Breast epithelium (tissue), 4 donors: ENCODE results near the gene ANKRD30B. TPM values are rescaled to one million over a fixed set of nuclear protein-coding genes. Genes with fewer than 3 reads are reported as not detected.
"Not testable (repeated sequence)": the region's sequence is repeated elsewhere in the genome, so short reads cannot be mapped to it uniquely, and the experiment has no call there.

Experiments
- DNase-seq, 2 donors: peaks; one replicate each; pipeline ENCODE4 v3.0.0-alpha.2; 2019; ENCODE audit warnings: low spot score in 2 of 2
- H3K27ac ChIP-seq, 2 donors: fragments of 200-600 bp; sonication (generic) in 1 of 2; one replicate each; pipeline ENCODE4 v1.5.1; 2016 to 2019; ENCODE audit warnings: mild to moderate bottlenecking in 1 of 2
- H3K27me3 ChIP-seq, 2 donors: fragments of 200-600 bp; sonication (generic) in 1 of 2; one replicate each; pipeline versions ENCODE4 v1.5.1 to v1.6.0; 2017 to 2019; ENCODE audit warnings: control low read depth in 1 of 2, mild to moderate bottlenecking in 1 of 2
- H3K36me3 ChIP-seq: fragments of 200-600 bp; one replicate; pipeline ENCODE4 v1.5.1; 2019
- H3K4me1 ChIP-seq, 2 donors: fragments of 200-600 bp; sonication (generic); one replicate each; pipeline ENCODE4 v1.5.1; 2016 to 2019; ENCODE audit warnings: control low read depth in 1 of 2
- H3K4me3 ChIP-seq, 3 donors: fragments of 200-600 bp; sonication (generic); 1 replicate in 2 of 3; 2 replicates in 1 of 3; pipeline ENCODE4 v1.5.1; 2016 to 2019; ENCODE audit warnings: mild to moderate bottlenecking in 3 of 3, moderate library complexity in 2 of 3
- H3K9me3 ChIP-seq, 2 donors: fragments of 200-600 bp; sonication (generic) in 1 of 2; one replicate each; pipeline ENCODE4 v1.5.1; 2016 to 2019; ENCODE audit warnings: control low read depth in 1 of 2
- POLR2A ChIP-seq: fragments of 450-650 bp; IDR thresholded peaks from one replicate; pipeline ENCODE4 v1.6.1; 2016; ENCODE audit warnings: antibody characterized with exemption, mild to moderate bottlenecking, moderate library complexity
- POLR2AphosphoS5 ChIP-seq, 3 donors: sonication (generic); formaldehyde crosslinking; IDR thresholded peaks; one replicate each; pipeline ENCODE4 v1.6.1; 2017; ENCODE audit warnings: antibody characterized with exemption in 3 of 3
- intact Hi-C: fragments of 100-400 bp; cut with DNase I; formaldehyde crosslinking; loops from one replicate; pipeline ENCODE4 v1.15.1; 2023; ENCODE audit warnings: low total_unique reads
- total RNA-seq, 3 donors: library from RNA; depleted of rRNA; stranded (reverse); fragments of >200 nt; gene quantifications; one replicate each; pipeline ENCODE4 v1.1.0, GENCODE V29; 2016
- TF ChIP-seq, protein P1 (sequence below), 3 donors: fragments of 450-650 bp; IDR thresholded peaks; one replicate each; pipeline ENCODE4 v1.5.1; 2016 to 2017; ENCODE audit warnings: antibody characterized with exemption in 3 of 3, mild to moderate bottlenecking in 3 of 3, moderate library complexity in 3 of 3

ANKRD30B gene
- total RNA-seq, 3 donors from 2014 or later, result 11.0 to 11.5 TPM; not detected in 1

DNA sequence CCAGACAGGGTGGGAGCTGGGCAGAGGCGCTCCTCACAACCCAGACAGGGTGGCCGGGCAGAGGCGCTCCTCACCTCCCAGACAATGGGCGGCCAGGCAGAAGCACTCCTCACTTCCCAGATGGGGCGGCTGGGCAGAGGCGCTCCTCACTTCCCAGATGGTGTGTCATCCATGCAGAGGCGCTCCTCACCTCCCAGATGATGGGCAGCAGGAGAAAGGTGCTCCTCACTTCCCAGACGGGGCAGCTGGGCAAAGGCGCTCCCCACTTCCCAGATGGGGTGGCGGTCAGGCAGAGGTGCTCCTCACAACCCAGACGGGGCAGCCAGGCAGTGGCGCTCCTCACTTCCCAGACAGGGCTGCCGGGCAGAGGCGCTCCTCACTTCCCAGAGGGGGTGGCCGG is 112.0 kb downstream of the ANKRD30B start:
- H3K4me3 ChIP-seq, H3K4me1 ChIP-seq, H3K27me3 ChIP-seq, H3K36me3 ChIP-seq, H3K27ac ChIP-seq, intact Hi-C loops, H3K9me3 ChIP-seq, DNase-seq: not testable (repeated sequence)

GRCh38 chr18:14866426-14866825 is 118.5 kb downstream of the ANKRD30B start:
- H3K27me3 ChIP-seq, H3K9me3 ChIP-seq, H3K4me1 ChIP-seq, H3K4me3 ChIP-seq, H3K27ac ChIP-seq, H3K36me3 ChIP-seq, intact Hi-C loops, DNase-seq: not testable (repeated sequence)

- H3K36me3 ChIP-seq, H3K27me3 ChIP-seq, intact Hi-C loops, H3K27ac ChIP-seq, H3K4me3 ChIP-seq, H3K9me3 ChIP-seq, DNase-seq, H3K4me1 ChIP-seq: not testable (repeated sequence)
These were observed 120.0 kb downstream of the ANKRD30B start for GRCh38 chr18:14867988-14868387.

GRCh38 chr18:14868825-14869224 is 120.9 kb downstream of the ANKRD30B start:
- H3K27ac ChIP-seq, H3K4me1 ChIP-seq, DNase-seq, H3K4me3 ChIP-seq, intact Hi-C loops, H3K36me3 ChIP-seq, H3K27me3 ChIP-seq, H3K9me3 ChIP-seq: not testable (repeated sequence)

DNA sequence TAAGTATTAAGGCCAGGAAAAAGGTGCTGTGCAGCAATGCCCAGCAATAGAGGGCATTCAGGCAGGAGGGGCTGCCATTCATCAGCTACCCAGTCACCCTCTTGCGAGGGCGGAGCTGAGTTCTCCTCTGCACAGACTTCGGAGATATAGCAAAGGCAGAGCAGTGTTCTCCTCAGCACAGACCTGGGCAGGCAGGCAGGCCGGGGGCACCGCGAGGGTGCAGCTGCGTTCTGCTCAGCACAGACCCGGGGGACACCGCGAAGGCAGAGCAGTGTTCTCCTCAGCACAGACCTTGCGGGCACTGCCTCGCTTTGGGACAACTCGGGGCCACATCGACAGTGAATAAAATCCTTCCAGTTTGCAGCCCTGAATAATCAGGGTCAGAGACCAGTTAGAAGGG is 130.9 kb downstream of the ANKRD30B start:
- H3K4me1 ChIP-seq, H3K27ac ChIP-seq, H3K4me3 ChIP-seq, H3K27me3 ChIP-seq, H3K36me3 ChIP-seq, intact Hi-C loops, H3K9me3 ChIP-seq, DNase-seq: not testable (repeated sequence)

DNA sequence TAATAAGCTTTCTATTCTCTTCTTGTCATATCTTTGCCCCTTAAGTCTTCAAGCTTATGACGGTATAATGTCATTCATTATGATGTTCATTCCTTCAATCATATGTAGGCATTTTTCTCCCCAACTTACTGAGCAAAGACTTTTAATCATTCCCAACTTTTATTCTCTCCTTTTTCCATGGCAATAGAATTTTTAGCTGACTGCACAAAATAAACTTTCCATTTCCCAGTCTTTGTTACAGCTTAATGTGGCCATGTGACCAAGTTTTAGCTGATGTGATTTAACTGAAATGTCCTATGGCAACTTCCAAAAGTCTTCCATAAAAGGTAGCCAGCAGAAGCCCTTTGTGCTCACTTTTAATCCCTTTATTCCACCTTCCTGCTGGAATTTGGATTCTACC is 152.5 kb downstream of the ANKRD30B start:
- H3K4me1 ChIP-seq, result no peaks in the 10 kb centered on the region
- no peaks in the 10 kb centered on the region for H3K9me3 ChIP-seq
- H3K27ac ChIP-seq, result no peak overlapping the region
- no peaks in the 10 kb centered on the region for H3K36me3 ChIP-seq
- no peaks in the 10 kb centered on the region for H3K27me3 ChIP-seq
- TF ChIP-seq POLR2AphosphoS5 (IDR thresholded peaks at IDR 0.05) (no peak), POLR2A (no peak)
- TF ChIP-seq, protein P1, sequence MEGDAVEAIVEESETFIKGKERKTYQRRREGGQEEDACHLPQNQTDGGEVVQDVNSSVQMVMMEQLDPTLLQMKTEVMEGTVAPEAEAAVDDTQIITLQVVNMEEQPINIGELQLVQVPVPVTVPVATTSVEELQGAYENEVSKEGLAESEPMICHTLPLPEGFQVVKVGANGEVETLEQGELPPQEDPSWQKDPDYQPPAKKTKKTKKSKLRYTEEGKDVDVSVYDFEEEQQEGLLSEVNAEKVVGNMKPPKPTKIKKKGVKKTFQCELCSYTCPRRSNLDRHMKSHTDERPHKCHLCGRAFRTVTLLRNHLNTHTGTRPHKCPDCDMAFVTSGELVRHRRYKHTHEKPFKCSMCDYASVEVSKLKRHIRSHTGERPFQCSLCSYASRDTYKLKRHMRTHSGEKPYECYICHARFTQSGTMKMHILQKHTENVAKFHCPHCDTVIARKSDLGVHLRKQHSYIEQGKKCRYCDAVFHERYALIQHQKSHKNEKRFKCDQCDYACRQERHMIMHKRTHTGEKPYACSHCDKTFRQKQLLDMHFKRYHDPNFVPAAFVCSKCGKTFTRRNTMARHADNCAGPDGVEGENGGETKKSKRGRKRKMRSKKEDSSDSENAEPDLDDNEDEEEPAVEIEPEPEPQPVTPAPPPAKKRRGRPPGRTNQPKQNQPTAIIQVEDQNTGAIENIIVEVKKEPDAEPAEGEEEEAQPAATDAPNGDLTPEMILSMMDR (IDR thresholded peaks at IDR 0.05), result no peak
- no peak for DNase-seq
- intact Hi-C loops, result no loop called here
- H3K4me3 ChIP-seq, result no peak overlapping the region

Other genes with a start within 250 kb of the ANKRD30B start
- 1 to 10 TPM in 1 of 3 donors, not detected in 2; 4.9 TPM for gene POTEC, start 204.6 kb upstream of the ANKRD30B start, total RNA-seq